Tibial nerve (tissue), 4 donors: ENCODE results near the gene LRRC43. TPM values are rescaled to one million over a fixed set of nuclear protein-coding genes. Genes with fewer than 3 reads are reported as not detected.

Experiments
- DNase-seq, 2 donors: peaks; one replicate each; pipeline ENCODE4 v3.0.0-alpha.2; 2019; ENCODE audit warnings: low spot score in 2 of 2
- H3K27ac ChIP-seq, 4 donors: fragments of 200-600 bp; sonication (generic) in 3 of 4; one replicate each; pipeline ENCODE4 v1.5.1; 2017 to 2019; ENCODE audit warnings: mild to moderate bottlenecking in 1 of 4
- H3K27me3 ChIP-seq, 2 donors: fragments of 200-600 bp; sonication (generic) in 1 of 2; one replicate each; pipeline versions ENCODE4 v1.5.1 to v1.6.0; 2017 to 2019
- H3K36me3 ChIP-seq, 3 donors: fragments of 200-600 bp; sonication (generic); one replicate each; pipeline ENCODE4 v1.5.1; 2018 to 2019
- H3K4me1 ChIP-seq, 4 donors: fragments of 200-600 bp; sonication (generic) in 3 of 4; one replicate each; pipeline ENCODE4 v1.5.1; 2017 to 2019
- H3K4me3 ChIP-seq, 4 donors: fragments of 200-600 bp; sonication (generic) in 3 of 4; one replicate each; pipeline ENCODE4 v1.5.1; 2017 to 2019; ENCODE audit warnings: mild to moderate bottlenecking in 1 of 4, moderate library complexity in 1 of 4
- H3K9me3 ChIP-seq, 4 donors: fragments of 200-600 bp; sonication (generic) in 3 of 4; one replicate each; pipeline ENCODE4 v1.5.1; 2017 to 2019
- CTCF ChIP-seq, 5 experiments: fragments of 200-600 bp in 3 of 5; fragments of 450-650 bp in 2 of 5; sonication (generic) in 3 of 5; IDR thresholded peaks; one replicate each; pipeline ENCODE4 v1.5.1; 2016 to 2019; ENCODE audit warnings: antibody characterized with exemption in 5 of 5, mild to moderate bottlenecking in 3 of 5, moderate library complexity in 2 of 5
- EP300 ChIP-seq, 2 donors: sonication (generic); formaldehyde crosslinking; IDR thresholded peaks; one replicate each; pipeline ENCODE4 v1.6.1; 2017; ENCODE audit warnings: antibody characterized with exemption in 2 of 2, mild to moderate bottlenecking in 1 of 2
- POLR2A ChIP-seq, 2 donors: fragments of 450-650 bp; IDR thresholded peaks; one replicate each; pipeline ENCODE4 v1.6.1; 2017; ENCODE audit warnings: antibody characterized with exemption in 2 of 2, mild to moderate bottlenecking in 2 of 2, moderate library complexity in 2 of 2
- WGBS, 2 donors: methylation state at CpG; one replicate each; pipeline ENCODE4 v1.1.5; 2018; 5-methylcytosine and 5-hydroxymethylcytosine counted together
- total RNA-seq, 4 donors: library from RNA; depleted of rRNA; stranded (reverse); fragments of >200 nt; gene quantifications; one replicate each; pipeline ENCODE4 v1.1.0, GENCODE V29; 2016

The LRRC43 gene
- total RNA-seq, 4 donors from 2014 or later = 1.3 TPM; not detected in 3

GRCh38 chr12:122225683-122226365, 42.9 kb downstream of the LRRC43 start, which contains the start of gene DIABLO:
Gene DIABLO, minus strand, starts transcription at chr12:122226052. Its CDS starts 38 bp downstream, at chr12:122226014.
- peak within 1 kb of the TSS; percentile 48 to 97 (median 91) for H3K4me3 ChIP-seq
- peak; percentile 99 for DNase-seq
- H3K36me3 ChIP-seq = peaks cover under 1 to 44% (median 8%) of the 10 kb centered on the region in 3 donors
- no peaks in the 10 kb centered on the region for H3K9me3 ChIP-seq
- H3K27ac ChIP-seq = peak within 1 kb of the TSS; percentile 82 to 99 (median 96)
- peaks cover 0 to 35% (median 21%) of the 10 kb centered on the region in 4 donors for H3K4me1 ChIP-seq
- WGBS, 2 donors = 0% methylated on average over 27 to 38 of the region's 74 CpGs
- no peaks in the 10 kb centered on the region for H3K27me3 ChIP-seq
- TF ChIP-seq CTCF (IDR thresholded peaks at IDR 0.05) = peak in 1 of 5 experiments; percentile 43
- peak; percentile 88 to 95 for TF ChIP-seq POLR2A (IDR thresholded peaks at IDR 0.05)
- TF ChIP-seq EP300 (IDR thresholded peaks at IDR 0.05) = peak; percentile 95 to 99

DNA sequence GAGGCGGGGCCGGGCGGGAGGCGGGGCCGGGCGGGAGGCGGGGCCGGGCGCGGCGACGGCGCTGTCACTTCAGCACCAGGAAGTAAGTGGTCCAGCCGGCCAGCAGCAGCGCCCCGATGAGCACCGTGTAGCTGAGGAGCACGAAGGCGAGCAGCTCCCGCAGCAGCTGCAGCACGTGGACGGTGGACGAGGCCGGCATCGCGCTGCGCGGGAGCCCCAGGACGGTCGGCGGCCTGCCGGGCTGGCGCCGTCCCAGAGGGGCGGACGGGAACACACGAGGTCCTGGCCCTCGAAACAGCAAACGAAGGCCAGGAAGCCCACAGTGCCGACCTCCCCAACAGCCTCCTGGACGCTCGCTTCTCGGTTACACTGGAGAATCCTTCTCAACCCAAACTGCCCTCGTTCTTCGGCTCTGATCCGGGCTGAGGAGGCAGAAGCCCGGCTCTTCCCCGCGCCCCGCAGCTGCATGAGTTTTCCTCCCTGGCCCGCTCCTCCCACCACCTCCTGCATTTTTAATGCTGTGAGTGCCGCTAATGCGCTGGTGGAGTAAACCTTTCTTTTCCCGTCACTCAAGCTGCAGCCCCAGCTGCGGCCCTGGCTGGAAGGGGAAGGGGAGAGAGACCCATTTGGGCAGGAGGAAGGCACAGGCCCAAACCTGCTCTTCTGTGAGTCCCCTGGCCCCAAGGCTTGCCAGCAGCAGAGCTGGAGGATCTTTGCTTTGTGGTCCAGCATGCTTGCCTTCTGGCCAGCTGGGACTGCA, 43.6 kb downstream of the LRRC43 start:
- TF ChIP-seq POLR2A (IDR thresholded peaks at IDR 0.05) (no peak), EP300 (IDR thresholded peaks at IDR 0.05) (no peak), CTCF (IDR thresholded peaks at IDR 0.05) (no peak)
- peaks cover 0 to 35% (median 21%) of the 10 kb centered on the region in 4 donors for H3K4me1 ChIP-seq
- WGBS, 2 donors = 5 to 7% methylated on average over 40 to 46 of the region's 55 CpGs
- H3K9me3 ChIP-seq = no peaks in the 10 kb centered on the region
- H3K27me3 ChIP-seq = no peaks in the 10 kb centered on the region
- H3K27ac ChIP-seq = peak overlapping the region in 1 of 4 donors; percentile 99
- no peak for DNase-seq
- peaks cover 2 to 44% (median 10%) of the 10 kb centered on the region in 3 donors for H3K36me3 ChIP-seq
- H3K4me3 ChIP-seq = peak overlapping the region; percentile 28 to 94 (median 47)

DNA sequence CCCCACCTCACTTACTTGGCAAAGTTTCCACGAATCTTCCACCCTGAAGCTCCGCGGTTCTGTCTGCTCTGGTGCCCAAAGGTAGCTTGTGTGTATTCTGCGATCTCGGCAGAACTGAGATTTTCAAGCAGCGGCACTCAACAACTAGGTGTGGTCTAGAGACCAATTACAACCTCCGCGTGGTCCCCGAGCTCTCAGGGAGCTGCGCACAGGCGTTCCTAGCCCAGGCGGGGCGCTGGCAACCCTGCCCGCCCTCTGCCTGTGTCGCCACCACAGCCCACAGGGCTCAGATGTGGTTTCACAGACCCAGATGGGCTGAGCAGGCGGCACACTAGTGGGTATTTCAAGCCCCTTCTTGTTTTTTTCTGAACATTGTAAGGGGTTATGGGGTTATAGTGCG, 44.4 kb downstream of the LRRC43 start:
- H3K4me1 ChIP-seq = peaks cover 0 to 35% (median 21%) of the 10 kb centered on the region in 4 donors
- 82 to 89% methylated on average over 17 of the region's 17 CpGs for whole genome bisulfite sequencing, 2 donors
- no peak overlapping the region for H3K4me3 ChIP-seq
- no peaks in the 10 kb centered on the region for H3K9me3 ChIP-seq
- H3K27me3 ChIP-seq = no peaks in the 10 kb centered on the region
- DNase-seq = no peak
- H3K36me3 ChIP-seq = peaks cover 2 to 44% (median 10%) of the 10 kb centered on the region in 3 donors
- no peak overlapping the region for H3K27ac ChIP-seq
- TF ChIP-seq EP300 (IDR thresholded peaks at IDR 0.05) (no peak), CTCF (IDR thresholded peaks at IDR 0.05) (no peak), POLR2A (IDR thresholded peaks at IDR 0.05) (no peak)

DNA sequence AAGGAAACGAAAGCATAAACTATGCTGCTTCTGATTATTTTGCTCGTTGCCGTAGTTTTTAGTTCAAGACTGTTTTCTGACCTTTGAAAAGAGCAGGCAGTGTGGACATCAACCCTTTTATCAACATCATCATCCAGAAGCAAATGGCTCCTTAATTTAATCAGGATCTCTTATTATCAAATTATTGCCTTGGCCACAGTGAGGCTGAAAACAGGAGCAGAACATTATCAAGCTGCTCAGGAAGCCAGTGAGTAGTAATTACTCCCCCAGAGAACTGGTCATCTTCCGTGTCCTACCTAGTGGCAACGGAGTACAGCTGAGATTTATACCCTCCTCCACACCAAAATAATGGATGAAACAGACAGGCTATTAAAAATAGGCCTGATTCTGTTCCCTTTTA, 45.2 kb downstream of the LRRC43 start:
- Histone ChIP-seq H3K36me3 (peaks cover 2 to 44% (median 10%) of the 10 kb centered on the region in 3 donors), H3K4me3 (no peak overlapping the region), H3K4me1 (peaks cover 0 to 32% (median 21%) of the 10 kb centered on the region in 4 donors), H3K9me3 (no peaks in the 10 kb centered on the region), H3K27me3 (no peaks in the 10 kb centered on the region), H3K27ac (no peak overlapping the region)
- WGBS, 2 donors = 90 to 95% methylated on average over 5 of the region's 5 CpGs
- DNase-seq = no peak
- TF ChIP-seq CTCF (IDR thresholded peaks at IDR 0.05) (no peak), POLR2A (IDR thresholded peaks at IDR 0.05) (no peak), EP300 (IDR thresholded peaks at IDR 0.05) (no peak)

- H3K9me3 ChIP-seq = no peaks in the 10 kb centered on the region
- TF ChIP-seq POLR2A (IDR thresholded peaks at IDR 0.05) (no peak), EP300 (IDR thresholded peaks at IDR 0.05) (no peak), CTCF (IDR thresholded peaks at IDR 0.05) (no peak)
- WGBS, 2 donors = 75 to 77% methylated on average over 6 of the region's 6 CpGs
- no peak overlapping the region for H3K27ac ChIP-seq
- no peak for DNase-seq
- peaks cover 2 to 63% (median 29%) of the 10 kb centered on the region in 3 donors for H3K36me3 ChIP-seq
- H3K4me1 ChIP-seq = peaks cover 0 to 9% (median 8%) of the 10 kb centered on the region in 4 donors
- H3K27me3 ChIP-seq = no peaks in the 10 kb centered on the region
- no peak overlapping the region for H3K4me3 ChIP-seq
Observed at GRCh38 chr12:122230798-122231197, 47.9 kb downstream of the LRRC43 start.
